ENCODE measurements around the gene CDHR2. TPM values are rescaled to one million over a fixed set of nuclear protein-coding genes. Genes with fewer than 3 reads are reported as not detected.
A peak's percentile ranks its signal among the peaks of the same experiment; 100 is the strongest.

CDHR2 gene
- total RNA-seq, 4 donors from 2014 or later: 0.15 TPM; not detected in 3

GRCh38 chr5:176570044-176570443 is 20.9 kb downstream of the CDHR2 start:
- no peak for ATAC-seq
- 37 to 49% methylated on average over 6 of the region's 6 CpGs for WGBS, 2 donors (ENCODE audit: low coverage in 1 of 2)
- TF ChIP-seq POLR2AphosphoS5 (IDR thresholded peaks at IDR 0.05): no peak
- TF ChIP-seq EP300 (IDR thresholded peaks at IDR 0.05): no peak
- TF ChIP-seq POLR2A (IDR thresholded peaks at IDR 0.05): no peak
- no peak for TF ChIP-seq CTCF (IDR thresholded peaks at IDR 0.05)
- no peak overlapping the region for H3K4me3 ChIP-seq
- H3K36me3 ChIP-seq: no peaks in the 10 kb centered on the region
- H3K4me1 ChIP-seq: no peaks in the 10 kb centered on the region
- H3K9me3 ChIP-seq: no peaks in the 10 kb centered on the region
- H3K27ac ChIP-seq: no peak overlapping the region
- peaks cover 73% of the 10 kb centered on the region for H3K27me3 ChIP-seq

GRCh38 chr5:176573564-176574296 is 24.6 kb downstream of the CDHR2 start:
- H3K27ac ChIP-seq: no peak overlapping the region
- peaks cover 52% of the 10 kb centered on the region for H3K27me3 ChIP-seq
- H3K36me3 ChIP-seq: no peaks in the 10 kb centered on the region
- H3K4me3 ChIP-seq: no peak overlapping the region
- ATAC-seq: peak; percentile 63
- H3K4me1 ChIP-seq: no peaks in the 10 kb centered on the region
- TF ChIP-seq POLR2AphosphoS5 (IDR thresholded peaks at IDR 0.05) (no peak), CTCF (IDR thresholded peaks at IDR 0.05) (peak in 3 of 4 experiments; percentile 58 to 83 (median 64))
- WGBS, 2 donors (ENCODE audit: low coverage in 1 of 2): 56 to 81% methylated on average over 5 to 6 of the region's 18 CpGs
- H3K9me3 ChIP-seq: no peaks in the 10 kb centered on the region

GRCh38 chr5:176574297-176574591 is 25.1 kb downstream of the CDHR2 start:
- WGBS, 2 donors (ENCODE audit: low coverage in 1 of 2): 62 to 72% methylated on average over 3 to 6 of the region's 10 CpGs
- Histone ChIP-seq H3K4me1 (no peaks in the 10 kb centered on the region), H3K4me3 (no peak overlapping the region), H3K27me3 (peaks cover 49% of the 10 kb centered on the region), H3K36me3 (no peaks in the 10 kb centered on the region), H3K9me3 (no peaks in the 10 kb centered on the region), H3K27ac (no peak overlapping the region)
- ATAC-seq: peak; percentile 19
- TF ChIP-seq POLR2A (IDR thresholded peaks at IDR 0.05): no peak
- TF ChIP-seq EP300 (IDR thresholded peaks at IDR 0.05): no peak
- no peak for TF ChIP-seq POLR2AphosphoS5 (IDR thresholded peaks at IDR 0.05)

GRCh38 chr5:176575066-176575465 is 25.9 kb downstream of the CDHR2 start:
- TF ChIP-seq EP300 (IDR thresholded peaks at IDR 0.05) (no peak), POLR2A (IDR thresholded peaks at IDR 0.05) (no peak), CTCF (IDR thresholded peaks at IDR 0.05) (no peak), POLR2AphosphoS5 (IDR thresholded peaks at IDR 0.05) (no peak)
- WGBS, 2 donors (ENCODE audit: low coverage in 1 of 2): 100% methylated on average over 2 of the region's 14 CpGs; no CpG with 5 or more reads in 1 of the 2 donors
- Histone ChIP-seq H3K27ac (no peak overlapping the region), H3K4me1 (no peaks in the 10 kb centered on the region), H3K9me3 (no peaks in the 10 kb centered on the region), H3K36me3 (no peaks in the 10 kb centered on the region), H3K4me3 (no peak overlapping the region), H3K27me3 (peaks cover 41% of the 10 kb centered on the region)
- ATAC-seq: no peak

GRCh38 chr5:176575488-176576422 is 26.6 kb downstream of the CDHR2 start:
- Histone ChIP-seq H3K4me3 (no peak overlapping the region), H3K27me3 (peaks cover 37% of the 10 kb centered on the region), H3K27ac (no peak overlapping the region), H3K9me3 (no peaks in the 10 kb centered on the region), H3K36me3 (no peaks in the 10 kb centered on the region), H3K4me1 (no peaks in the 10 kb centered on the region)
- WGBS, 2 donors (ENCODE audit: low coverage in 1 of 2): 62 to 80% methylated on average over 6 to 18 of the region's 37 CpGs
- TF ChIP-seq POLR2AphosphoS5 (IDR thresholded peaks at IDR 0.05) (no peak), CTCF (IDR thresholded peaks at IDR 0.05) (no peak), EP300 (IDR thresholded peaks at IDR 0.05) (no peak), POLR2A (IDR thresholded peaks at IDR 0.05) (no peak)
- no peak for ATAC-seq
